ENCODE measurements around the gene LRRTM4.

The LRRTM4 gene

DNA sequence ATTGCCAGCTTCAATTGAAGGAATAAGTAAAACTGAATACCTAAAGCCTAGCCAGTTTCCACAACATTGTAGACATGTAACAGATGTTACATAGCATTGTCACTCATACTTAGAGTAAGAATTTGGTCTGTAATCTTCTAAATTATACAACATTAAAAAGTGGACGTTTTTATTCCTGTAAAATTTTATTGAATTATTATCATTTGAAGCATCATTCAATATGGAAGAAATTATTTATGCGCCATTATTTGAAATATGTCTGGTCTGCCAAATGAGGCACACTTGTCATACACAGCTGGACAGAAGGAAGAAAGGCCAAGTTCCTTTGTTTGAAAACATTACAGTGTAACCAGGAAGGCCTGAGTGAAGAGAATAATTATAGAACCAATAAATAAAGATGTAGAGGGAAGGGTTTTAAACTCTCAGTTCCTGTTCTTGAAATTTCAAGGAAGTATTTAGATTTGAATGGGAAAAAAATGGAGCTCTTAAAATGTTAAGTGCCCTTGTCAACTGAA, 575.5 kb downstream of the LRRTM4 start:
- TF ChIP-seq, protein P1, sequence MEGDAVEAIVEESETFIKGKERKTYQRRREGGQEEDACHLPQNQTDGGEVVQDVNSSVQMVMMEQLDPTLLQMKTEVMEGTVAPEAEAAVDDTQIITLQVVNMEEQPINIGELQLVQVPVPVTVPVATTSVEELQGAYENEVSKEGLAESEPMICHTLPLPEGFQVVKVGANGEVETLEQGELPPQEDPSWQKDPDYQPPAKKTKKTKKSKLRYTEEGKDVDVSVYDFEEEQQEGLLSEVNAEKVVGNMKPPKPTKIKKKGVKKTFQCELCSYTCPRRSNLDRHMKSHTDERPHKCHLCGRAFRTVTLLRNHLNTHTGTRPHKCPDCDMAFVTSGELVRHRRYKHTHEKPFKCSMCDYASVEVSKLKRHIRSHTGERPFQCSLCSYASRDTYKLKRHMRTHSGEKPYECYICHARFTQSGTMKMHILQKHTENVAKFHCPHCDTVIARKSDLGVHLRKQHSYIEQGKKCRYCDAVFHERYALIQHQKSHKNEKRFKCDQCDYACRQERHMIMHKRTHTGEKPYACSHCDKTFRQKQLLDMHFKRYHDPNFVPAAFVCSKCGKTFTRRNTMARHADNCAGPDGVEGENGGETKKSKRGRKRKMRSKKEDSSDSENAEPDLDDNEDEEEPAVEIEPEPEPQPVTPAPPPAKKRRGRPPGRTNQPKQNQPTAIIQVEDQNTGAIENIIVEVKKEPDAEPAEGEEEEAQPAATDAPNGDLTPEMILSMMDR (conservative IDR thresholded peaks at IDR 0.05; ENCODE audit: low read depth, low read length) = no peak
- no peak overlapping the region for H3K4me3 ChIP-seq (ENCODE audit: low read depth, low read length)

GRCh38 chr2:76940559-76940958, 581.6 kb downstream of the LRRTM4 start:
- H3K4me3 ChIP-seq (ENCODE audit: low read depth, low read length) = no peak overlapping the region
- TF ChIP-seq, protein P1 (conservative IDR thresholded peaks at IDR 0.05; ENCODE audit: low read depth, low read length) = no peak
- DNase-seq (ENCODE audit: low read depth) = no peak

More for the DNA sequence above, 575.5 kb downstream of the LRRTM4 start:
- no peak for DNase-seq (ENCODE audit: low read depth)

- DNase-seq (ENCODE audit: low read depth) = no peak
- TF ChIP-seq, protein P1 (conservative IDR thresholded peaks at IDR 0.05; ENCODE audit: low read depth, low read length) = no peak
- H3K4me3 ChIP-seq (ENCODE audit: low read depth, low read length) = no peak overlapping the region
These were observed 584.0 kb downstream of the LRRTM4 start for GRCh38 chr2:76938153-76938552.

- TF ChIP-seq, protein P1 (conservative IDR thresholded peaks at IDR 0.05; ENCODE audit: low read depth, low read length) = no peak
- no peak overlapping the region for H3K4me3 ChIP-seq (ENCODE audit: low read depth, low read length)
- no peak for DNase-seq (ENCODE audit: low read depth)
These were observed 589.6 kb downstream of the LRRTM4 start for GRCh38 chr2:76932550-76932949.

- TF ChIP-seq, protein P1 (conservative IDR thresholded peaks at IDR 0.05; ENCODE audit: low read depth, low read length) = no peak
- DNase-seq (ENCODE audit: low read depth) = no peak
- no peak overlapping the region for H3K4me3 ChIP-seq (ENCODE audit: low read depth, low read length)
These were observed 592.0 kb downstream of the LRRTM4 start for GRCh38 chr2:76930056-76930744.

DNA sequence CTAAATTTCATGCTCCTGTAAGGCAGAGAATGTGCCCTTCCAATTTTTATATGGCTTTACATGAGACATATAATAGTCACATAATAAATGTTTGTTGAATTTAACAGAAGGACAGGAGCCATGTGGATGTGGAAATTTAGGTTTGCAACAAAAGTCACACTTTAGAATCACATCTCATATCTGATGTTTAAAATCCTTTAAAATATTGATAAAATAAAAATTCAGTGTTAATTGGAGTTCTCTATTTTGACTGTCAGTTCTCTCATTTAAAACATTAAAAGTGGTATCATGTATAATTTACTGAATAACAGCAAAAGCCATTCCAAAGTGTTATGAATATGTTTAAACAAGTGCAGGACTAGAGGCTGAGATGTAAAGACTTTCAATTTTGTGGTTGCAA, 594.1 kb downstream of the LRRTM4 start:
- TF ChIP-seq, protein P1 (conservative IDR thresholded peaks at IDR 0.05; ENCODE audit: low read depth, low read length) = no peak
- H3K4me3 ChIP-seq (ENCODE audit: low read depth, low read length) = no peak overlapping the region
- DNase-seq (ENCODE audit: low read depth) = no peak

DNA sequence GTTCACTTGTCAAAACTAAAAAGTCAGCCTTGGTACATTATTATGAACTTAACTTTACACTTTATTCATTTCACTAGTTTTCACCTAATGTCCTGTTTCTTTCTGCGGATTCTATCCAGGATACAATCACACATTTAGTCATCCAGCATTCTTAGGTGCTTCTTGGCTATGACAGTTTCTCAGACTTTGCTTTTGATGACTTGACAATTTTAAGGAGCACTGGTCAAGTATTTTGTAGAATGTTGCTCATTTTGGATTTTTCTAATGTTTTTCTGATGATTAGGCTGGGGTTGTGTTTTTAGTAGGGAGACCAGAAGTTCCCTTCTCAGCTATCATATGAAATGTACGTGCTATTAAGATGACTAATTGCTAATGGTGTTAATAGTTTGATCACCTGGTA, 601.2 kb downstream of the LRRTM4 start:
- no peak overlapping the region for H3K4me3 ChIP-seq (ENCODE audit: low read depth, low read length)
- no peak for DNase-seq (ENCODE audit: low read depth)
- TF ChIP-seq, protein P1 (conservative IDR thresholded peaks at IDR 0.05; ENCODE audit: low read depth, low read length) = no peak
